ENCODE data around the gene HIVEP3. TPM values are rescaled to one million over a fixed set of nuclear protein-coding genes. Genes with fewer than 3 reads are reported as not detected.

The HIVEP3 gene
- total RNA-seq, 1 donor from 2014 or later, result 0.37 TPM

DNA sequence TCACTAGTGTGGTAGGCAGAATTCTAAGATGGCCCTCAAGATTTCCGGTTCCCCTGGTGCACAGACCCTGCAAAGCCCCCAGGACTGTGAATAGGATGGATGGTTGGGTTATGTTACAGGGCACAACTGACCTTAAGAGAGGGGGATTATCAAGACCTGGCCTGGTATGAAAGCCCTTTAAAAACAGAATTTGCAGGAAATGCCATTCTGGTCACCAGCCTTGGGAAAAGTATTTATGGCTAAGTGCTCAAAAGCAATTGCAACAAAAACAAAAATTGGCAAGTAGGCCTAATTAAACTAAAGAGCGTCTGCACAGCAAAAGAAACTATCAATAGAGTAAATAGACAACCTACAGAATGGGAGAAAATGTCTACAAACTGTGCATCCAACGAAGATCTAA, 289.6 kb downstream of the HIVEP3 start:
- Histone ChIP-seq H3K4me1 (no peaks in the 10 kb centered on the region), H3K9ac (no peak overlapping the region), H3K36me3 (no peaks in the 10 kb centered on the region)

GRCh38 chr1:41627491-41628280, 291.0 kb downstream of the HIVEP3 start:
- H3K9ac ChIP-seq, result no peak overlapping the region
- no peak overlapping the region for H3K4me2 ChIP-seq
- H3F3A ChIP-seq (ENCODE audit: low read depth), result no peaks in the 10 kb centered on the region
- no peaks in the 10 kb centered on the region for H3K79me2 ChIP-seq (ENCODE audit: low read depth)
- H3K9me3 Mint-ChIP-seq, result no peaks in the 10 kb centered on the region
- no peaks in the 10 kb centered on the region for H3K9me3 ChIP-seq (ENCODE audit: low read depth)
- no peaks in the 10 kb centered on the region for H3K36me3 ChIP-seq
- H3K4me1 Mint-ChIP-seq, result peaks cover 5% of the 10 kb centered on the region
- TF ChIP-seq, protein P1, sequence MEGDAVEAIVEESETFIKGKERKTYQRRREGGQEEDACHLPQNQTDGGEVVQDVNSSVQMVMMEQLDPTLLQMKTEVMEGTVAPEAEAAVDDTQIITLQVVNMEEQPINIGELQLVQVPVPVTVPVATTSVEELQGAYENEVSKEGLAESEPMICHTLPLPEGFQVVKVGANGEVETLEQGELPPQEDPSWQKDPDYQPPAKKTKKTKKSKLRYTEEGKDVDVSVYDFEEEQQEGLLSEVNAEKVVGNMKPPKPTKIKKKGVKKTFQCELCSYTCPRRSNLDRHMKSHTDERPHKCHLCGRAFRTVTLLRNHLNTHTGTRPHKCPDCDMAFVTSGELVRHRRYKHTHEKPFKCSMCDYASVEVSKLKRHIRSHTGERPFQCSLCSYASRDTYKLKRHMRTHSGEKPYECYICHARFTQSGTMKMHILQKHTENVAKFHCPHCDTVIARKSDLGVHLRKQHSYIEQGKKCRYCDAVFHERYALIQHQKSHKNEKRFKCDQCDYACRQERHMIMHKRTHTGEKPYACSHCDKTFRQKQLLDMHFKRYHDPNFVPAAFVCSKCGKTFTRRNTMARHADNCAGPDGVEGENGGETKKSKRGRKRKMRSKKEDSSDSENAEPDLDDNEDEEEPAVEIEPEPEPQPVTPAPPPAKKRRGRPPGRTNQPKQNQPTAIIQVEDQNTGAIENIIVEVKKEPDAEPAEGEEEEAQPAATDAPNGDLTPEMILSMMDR (IDR thresholded peaks at IDR 0.05), result no peak
- TF ChIP-seq EZH2 (IDR thresholded peaks at IDR 0.05), result no peak
- no peak for TF ChIP-seq EZH2phosphoT487 (IDR thresholded peaks at IDR 0.05)
- H3K27me3 Mint-ChIP-seq (ENCODE audit: insufficient read depth, low read depth), result no peaks in the 10 kb centered on the region
- H3K4me3 Mint-ChIP-seq, result no peak overlapping the region
- no peak overlapping the region for H2AFZ ChIP-seq (replicated peaks)
- H3K27ac Mint-ChIP-seq, result no peak overlapping the region
- no peaks in the 10 kb centered on the region for H3K4me1 ChIP-seq
- no peak overlapping the region for H3K27ac ChIP-seq
- no peak for DNase-seq (ENCODE audit: low spot score)
- H3K36me3 Mint-ChIP-seq, result no peaks in the 10 kb centered on the region
- no peaks in the 10 kb centered on the region for H3K27me3 ChIP-seq
- no peak overlapping the region for H3K4me3 ChIP-seq
- no peaks in the 10 kb centered on the region for H4K20me1 ChIP-seq (ENCODE audit: low read depth)

More for the DNA sequence above, 289.6 kb downstream of the HIVEP3 start:
- no peak overlapping the region for H3K27ac ChIP-seq
- H3K4me1 Mint-ChIP-seq, result peaks cover 5% of the 10 kb centered on the region
- H3K4me2 ChIP-seq, result no peak overlapping the region
- no peaks in the 10 kb centered on the region for H3K79me2 ChIP-seq (ENCODE audit: low read depth)
- TF ChIP-seq EZH2 (IDR thresholded peaks at IDR 0.05) (no peak), EZH2phosphoT487 (IDR thresholded peaks at IDR 0.05) (no peak)
- TF ChIP-seq, protein P1 (IDR thresholded peaks at IDR 0.05), result no peak
- no peaks in the 10 kb centered on the region for H3K36me3 Mint-ChIP-seq
- no peak overlapping the region for H3K27ac Mint-ChIP-seq
- no peak overlapping the region for H2AFZ ChIP-seq (replicated peaks)
- H3K4me3 Mint-ChIP-seq, result no peak overlapping the region
- no peaks in the 10 kb centered on the region for H3F3A ChIP-seq (ENCODE audit: low read depth)
- no peaks in the 10 kb centered on the region for H3K27me3 ChIP-seq
- H3K4me3 ChIP-seq, result no peak overlapping the region
- no peaks in the 10 kb centered on the region for H3K27me3 Mint-ChIP-seq (ENCODE audit: insufficient read depth, low read depth)
- no peak for DNase-seq (ENCODE audit: low spot score)
- no peaks in the 10 kb centered on the region for H4K20me1 ChIP-seq (ENCODE audit: low read depth)
- no peaks in the 10 kb centered on the region for H3K9me3 ChIP-seq (ENCODE audit: low read depth)
- no peaks in the 10 kb centered on the region for H3K9me3 Mint-ChIP-seq

DNA sequence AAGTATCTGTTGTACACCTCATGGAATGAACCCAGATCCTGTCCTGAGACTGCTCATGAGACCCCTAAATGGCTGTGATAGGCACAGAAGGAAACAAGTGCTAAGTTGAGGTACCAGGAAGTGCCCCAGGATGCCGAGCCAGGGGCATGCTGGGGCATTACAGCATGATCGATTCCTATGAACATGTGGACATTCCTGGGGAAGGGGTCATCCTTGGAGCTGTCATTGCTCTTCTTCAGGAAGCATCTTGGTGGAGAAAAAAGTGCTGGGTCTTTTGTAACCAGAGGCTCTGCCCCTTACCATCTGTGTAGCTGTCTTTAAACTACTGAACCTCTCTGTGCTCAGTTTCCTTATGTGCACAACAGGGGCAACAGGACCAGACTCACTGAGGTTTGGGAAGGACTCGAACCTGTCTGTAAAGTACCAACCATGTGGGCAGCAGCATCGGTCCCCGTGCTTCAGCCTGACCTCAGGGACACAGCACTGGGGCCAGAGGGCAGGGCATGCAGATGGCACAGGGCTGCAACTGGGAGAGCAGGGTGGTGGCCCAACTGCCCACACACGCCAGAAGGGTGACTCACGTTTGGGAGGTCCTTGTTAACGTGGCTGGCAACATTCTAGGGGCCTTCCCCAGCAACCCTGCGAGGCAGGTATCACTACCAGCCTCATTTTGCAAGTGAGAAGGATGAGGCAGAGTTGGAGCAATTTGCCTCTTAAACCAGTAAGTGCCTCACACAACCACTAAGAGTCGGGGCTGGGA, 291.9 kb downstream of the HIVEP3 start:
- H2AFZ ChIP-seq (replicated peaks), result no peak overlapping the region
- Mint-ChIP-seq H3K27ac (no peak overlapping the region), H3K4me3 (no peak overlapping the region), H3K36me3 (no peaks in the 10 kb centered on the region), H3K27me3 (ENCODE audit: insufficient read depth, low read depth) (no peaks in the 10 kb centered on the region), H3K9me3 (no peaks in the 10 kb centered on the region), H3K4me1 (peaks cover 4% of the 10 kb centered on the region)
- no peak overlapping the region for H3K9ac ChIP-seq
- H3K4me1 ChIP-seq, result no peaks in the 10 kb centered on the region
- H3K79me2 ChIP-seq (ENCODE audit: low read depth), result no peaks in the 10 kb centered on the region
- DNase-seq (ENCODE audit: low spot score), result no peak
- no peak overlapping the region for H3K27ac ChIP-seq
- no peaks in the 10 kb centered on the region for H4K20me1 ChIP-seq (ENCODE audit: low read depth)
- H3F3A ChIP-seq (ENCODE audit: low read depth), result no peaks in the 10 kb centered on the region
- no peaks in the 10 kb centered on the region for H3K9me3 ChIP-seq (ENCODE audit: low read depth)
- H3K4me3 ChIP-seq, result no peak overlapping the region
- H3K36me3 ChIP-seq, result no peaks in the 10 kb centered on the region
- H3K27me3 ChIP-seq, result no peaks in the 10 kb centered on the region
- TF ChIP-seq EZH2 (IDR thresholded peaks at IDR 0.05), result no peak
- no peak for TF ChIP-seq EZH2phosphoT487 (IDR thresholded peaks at IDR 0.05)
- TF ChIP-seq, protein P1 (IDR thresholded peaks at IDR 0.05), result no peak
- H3K4me2 ChIP-seq, result no peak overlapping the region
